Adrenal gland (tissue), 12 donors: ENCODE results near the gene JAZF1. TPM values are rescaled to one million over a fixed set of nuclear protein-coding genes. Genes with fewer than 3 reads are reported as not detected.
A peak's percentile ranks its signal among the peaks of the same experiment; 100 is the strongest.

Experiments used
- DNase-seq, 7 donors: peaks; one replicate each; pipeline ENCODE4 v3.0.0-alpha.2; 2019 to 2020
- H3K27ac ChIP-seq, 5 donors: fragments of 200-600 bp; sonication (generic) in 4 of 5; 1 replicate in 3 of 5; 2 replicates in 2 of 5; pipeline versions ENCODE4 v1.5.1 to v1.8.0; 2016 to 2020; ENCODE audit warnings: mild to moderate bottlenecking in 1 of 5
- H3K27me3 ChIP-seq: fragments of 200-600 bp; 2 replicates; pipeline ENCODE4 v1.8.0; 2021
- H3K36me3 ChIP-seq, 2 donors: fragments of 200-600 bp; replicated peaks in 1 of 2; 1 replicate in 1 of 2; 2 replicates in 1 of 2; pipeline versions ENCODE4 v1.5.1 to v1.8.0; 2018 to 2022
- H3K4me1 ChIP-seq, 2 donors: fragments of 200-600 bp; replicated peaks in 1 of 2; 1 replicate in 1 of 2; 2 replicates in 1 of 2; pipeline versions ENCODE4 v1.5.1 to v1.8.0; 2018 to 2021
- H3K4me3 ChIP-seq, 4 donors: fragments of 200-600 bp; sonication (generic) in 3 of 4; one replicate each; pipeline ENCODE4 v1.5.1; 2016 to 2018
- H3K9me3 ChIP-seq, 3 donors: fragments of 200-600 bp; sonication (generic) in 1 of 3; replicated peaks in 1 of 3; 1 replicate in 2 of 3; 2 replicates in 1 of 3; pipeline versions ENCODE4 v1.5.1 to v1.8.0; 2016 to 2021
- POLR2A ChIP-seq, 2 donors: fragments of 450-650 bp; IDR thresholded peaks; one replicate each; pipeline ENCODE4 v1.6.1; 2017; ENCODE audit warnings: antibody characterized with exemption in 2 of 2, mild to moderate bottlenecking in 2 of 2, moderate library complexity in 1 of 2
- WGBS, 4 donors: extraction: QIAGEN DNeasy Blood & Tissue Kit in 2 of 4; methylation state at CpG; one replicate each; pipeline versions ENCODE4 v1.1.5 to v1.1.7; 2013 to 2017; 5-methylcytosine and 5-hydroxymethylcytosine counted together
- intact Hi-C, 2 donors: fragments of 100-400 bp; cut with DNase I; formaldehyde crosslinking; loops; one replicate each; pipeline versions ENCODE4 v1.14.1 to v1.15.0; 2022 to 2023
- polyA plus RNA-seq, 3 donors: library from polyadenylated mRNA; stranded (reverse); fragments of 200-250 nt in 2 of 3; fragments of 350-450 nt in 1 of 3; fragmentation: Illumina TruSeq in 1 of 3; extraction: RNeasy Lipid Tissue Mini Kit (QIAGEN cat#74804) in 1 of 3; gene quantifications; one replicate each; pipeline ENCODE4 v1.2.3, GENCODE V29; 2013 to 2014
- total RNA-seq, 9 donors: library from RNA; depleted of rRNA in 4 of 9; stranded (reverse); fragments of >200 nt in 4 of 9; fragments of 120-200 nt in 1 of 9; fragmentation: NEBNext Ultra II Directional in 1 of 9; extraction: Animal tissue kit (Norgen Biotek cat#: 25700) in 1 of 9; gene quantifications; one replicate each; pipeline versions ENCODE4 v1.1.0 to v1.2.4, GENCODE V29; 2013 to 2023
- TF ChIP-seq, protein P1 (sequence below), 6 experiments: fragments of 450-650 bp in 4 of 6; fragments of 200-600 bp in 2 of 6; sonication (generic) in 1 of 6; IDR thresholded peaks; 1 replicate in 5 of 6; 2 replicates in 1 of 6; pipeline versions ENCODE4 v1.5.1 to v1.8.0; 2016 to 2021; ENCODE audit warnings: antibody characterized with exemption in 6 of 6, mild to moderate bottlenecking in 2 of 6, moderate library complexity in 1 of 6
- donor health status: healthy with polysubstance abuse.
- donor health status: Bipolar disorder and iron deficiency.
- donor health status: DM: yes; HTN: yes; CAD: no.
- donor health status: DM: no; HTN: no; CAD: no.
- donor health status: DM: no; HTN: no; CAD: no.
- donor health status: DM: yes; HTN: yes; CAD: no.

The JAZF1 gene
- total and polyA plus RNA-seq, 12 donors = 18.5 to 192 (median 96.3) TPM

DNA sequence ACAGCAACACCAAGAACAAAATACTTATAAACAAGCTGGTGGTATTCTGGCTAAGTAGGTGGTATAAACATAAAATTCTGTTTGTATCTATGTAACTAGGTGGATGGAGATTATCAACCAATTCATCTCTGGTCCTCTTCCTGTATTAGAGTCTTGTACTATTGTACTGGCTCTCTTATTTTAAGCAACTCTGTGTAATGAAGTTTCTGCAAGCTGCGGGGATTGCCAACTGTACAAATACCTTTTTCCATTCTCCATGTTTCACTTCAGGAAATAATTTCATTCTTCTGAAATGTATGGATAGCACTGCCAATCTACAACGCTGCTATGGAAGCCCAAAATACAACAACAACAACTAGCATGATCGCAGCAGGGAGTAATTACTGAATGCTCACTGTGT, 44.8 kb downstream of the JAZF1 start:
- Histone ChIP-seq H3K9me3 (no peaks in the 10 kb centered on the region), H3K27ac (peak overlapping the region in 4 of 5 donors; percentile 2 to 76 (median 54)), H3K36me3 (no peaks in the 10 kb centered on the region), H3K4me3 (no peak overlapping the region), H3K4me1 (peaks cover 34 to 44% of the 10 kb centered on the region in 2 donors), H3K27me3 (no peaks in the 10 kb centered on the region)
- no peak for DNase-seq
- intact Hi-C loops = no loop called here
- TF ChIP-seq, protein P1, sequence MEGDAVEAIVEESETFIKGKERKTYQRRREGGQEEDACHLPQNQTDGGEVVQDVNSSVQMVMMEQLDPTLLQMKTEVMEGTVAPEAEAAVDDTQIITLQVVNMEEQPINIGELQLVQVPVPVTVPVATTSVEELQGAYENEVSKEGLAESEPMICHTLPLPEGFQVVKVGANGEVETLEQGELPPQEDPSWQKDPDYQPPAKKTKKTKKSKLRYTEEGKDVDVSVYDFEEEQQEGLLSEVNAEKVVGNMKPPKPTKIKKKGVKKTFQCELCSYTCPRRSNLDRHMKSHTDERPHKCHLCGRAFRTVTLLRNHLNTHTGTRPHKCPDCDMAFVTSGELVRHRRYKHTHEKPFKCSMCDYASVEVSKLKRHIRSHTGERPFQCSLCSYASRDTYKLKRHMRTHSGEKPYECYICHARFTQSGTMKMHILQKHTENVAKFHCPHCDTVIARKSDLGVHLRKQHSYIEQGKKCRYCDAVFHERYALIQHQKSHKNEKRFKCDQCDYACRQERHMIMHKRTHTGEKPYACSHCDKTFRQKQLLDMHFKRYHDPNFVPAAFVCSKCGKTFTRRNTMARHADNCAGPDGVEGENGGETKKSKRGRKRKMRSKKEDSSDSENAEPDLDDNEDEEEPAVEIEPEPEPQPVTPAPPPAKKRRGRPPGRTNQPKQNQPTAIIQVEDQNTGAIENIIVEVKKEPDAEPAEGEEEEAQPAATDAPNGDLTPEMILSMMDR (IDR thresholded peaks at IDR 0.05) = no peak
- TF ChIP-seq POLR2A (IDR thresholded peaks at IDR 0.05) = no peak
- WGBS, 4 donors = 73 to 84% (median 83%) methylated on average over 3 of the region's 3 CpGs

DNA sequence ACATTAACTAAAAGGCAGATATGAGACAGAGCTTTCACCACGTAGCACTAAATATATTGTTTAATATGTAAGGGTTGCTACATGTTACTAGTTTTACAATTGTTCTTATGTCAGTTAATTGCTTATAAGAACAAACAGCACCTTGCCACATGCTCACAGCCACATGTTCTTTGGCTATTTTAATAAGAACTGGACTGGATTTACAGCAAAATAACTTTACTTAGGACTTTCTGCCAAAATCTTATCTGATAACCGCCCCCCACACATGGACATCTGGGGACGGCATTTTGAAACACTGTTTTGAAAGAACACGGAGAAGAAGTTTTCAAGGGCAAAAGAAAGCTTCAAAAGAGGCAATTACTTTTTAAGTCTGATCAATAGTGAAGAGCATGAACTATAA, 45.3 kb downstream of the JAZF1 start:
- Histone ChIP-seq H3K9me3 (no peaks in the 10 kb centered on the region), H3K27ac (peak overlapping the region; percentile 2 to 76 (median 51)), H3K36me3 (no peaks in the 10 kb centered on the region), H3K27me3 (no peaks in the 10 kb centered on the region), H3K4me3 (no peak overlapping the region), H3K4me1 (peaks cover 34 to 44% of the 10 kb centered on the region in 2 donors)
- DNase-seq = peak in 2 of 7 donors; percentile 30 to 31
- intact Hi-C loops = no loop called here
- WGBS, 4 donors = 29 to 40% (median 34%) methylated on average over 4 of the region's 4 CpGs
- TF ChIP-seq, protein P1 (IDR thresholded peaks at IDR 0.05) = no peak
- TF ChIP-seq POLR2A (IDR thresholded peaks at IDR 0.05) = no peak

DNA sequence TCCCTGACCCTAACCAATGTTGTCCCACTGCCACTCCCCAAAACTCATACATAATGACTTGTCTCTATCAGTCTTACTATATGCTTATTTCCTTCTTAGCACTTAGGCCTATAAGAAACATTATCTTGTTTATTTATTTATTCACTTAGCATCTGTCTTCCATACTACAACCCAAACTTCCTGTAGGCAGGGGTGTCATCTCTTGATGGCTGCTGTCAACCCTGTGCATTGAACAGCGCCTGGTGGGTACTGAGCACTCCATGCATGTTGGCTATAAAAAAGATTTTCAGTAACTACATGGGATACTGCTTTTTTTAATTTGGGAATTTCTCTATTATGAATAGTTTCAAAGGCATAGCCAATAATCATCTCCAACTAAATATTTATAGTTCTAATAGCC, 46.7 kb downstream of the JAZF1 start:
- DNase-seq = no peak
- no peak for TF ChIP-seq POLR2A (IDR thresholded peaks at IDR 0.05)
- TF ChIP-seq, protein P1 (IDR thresholded peaks at IDR 0.05) = no peak
- Histone ChIP-seq H3K27ac (peak overlapping the region in 1 of 5 donors; percentile 24), H3K9me3 (no peaks in the 10 kb centered on the region), H3K27me3 (no peaks in the 10 kb centered on the region), H3K4me3 (no peak overlapping the region), H3K4me1 (peaks cover 29 to 45% of the 10 kb centered on the region in 2 donors), H3K36me3 (no peaks in the 10 kb centered on the region)
- 94 to 100% (median 98%) methylated on average over 1 of the region's 1 CpG for WGBS, 4 donors
- intact Hi-C loops = no loop called here

DNA sequence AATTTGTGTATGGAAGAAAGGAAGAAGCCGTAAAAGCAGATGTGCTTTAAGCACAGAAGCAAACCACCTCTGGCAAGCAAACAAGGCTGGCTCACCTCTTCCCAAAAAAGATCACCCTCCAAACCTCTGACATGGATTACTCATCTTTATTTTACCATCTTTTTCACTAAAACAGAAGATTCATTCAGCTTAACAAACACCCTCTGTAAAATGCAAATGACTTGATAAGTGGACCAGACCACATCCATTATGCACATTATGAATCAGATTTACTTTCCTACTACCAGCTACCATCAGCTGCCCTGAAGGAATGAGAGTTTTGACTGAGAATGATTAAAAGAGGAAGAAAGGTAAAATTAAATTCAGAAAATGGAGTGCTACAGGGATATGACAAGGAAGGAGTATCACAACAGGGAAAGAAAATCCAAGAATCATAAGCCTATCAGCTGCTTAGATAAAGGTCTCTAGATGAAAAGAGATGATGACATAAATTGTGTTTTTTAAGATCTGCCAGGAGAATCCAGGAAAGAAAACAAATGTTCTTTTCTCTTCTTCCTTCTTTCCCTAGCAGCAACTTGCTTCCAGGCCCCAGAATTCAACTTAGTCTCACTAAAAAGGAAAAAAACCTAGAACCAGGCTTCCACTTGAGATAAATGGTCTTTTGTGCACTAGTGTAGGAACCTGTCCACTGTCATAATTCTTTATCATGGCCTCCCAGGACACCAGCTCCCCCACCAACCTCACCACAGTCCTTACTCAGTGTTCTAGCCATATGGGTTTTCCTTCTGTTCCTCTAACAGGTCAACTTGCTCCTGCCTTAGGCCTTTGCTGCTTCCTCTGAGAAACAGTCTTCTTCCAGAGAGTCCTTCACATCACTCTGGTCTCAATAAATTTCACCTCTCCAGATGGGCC, 47.4 kb downstream of the JAZF1 start:
- intact Hi-C loops = no loop called here
- 77 to 96% (median 86%) methylated on average over 1 of the region's 1 CpG for WGBS, 4 donors
- H3K27me3 ChIP-seq = no peaks in the 10 kb centered on the region
- DNase-seq = no peak
- peaks cover 29 to 45% of the 10 kb centered on the region in 2 donors for H3K4me1 ChIP-seq
- no peaks in the 10 kb centered on the region for H3K9me3 ChIP-seq
- no peak for TF ChIP-seq POLR2A (IDR thresholded peaks at IDR 0.05)
- TF ChIP-seq, protein P1 (IDR thresholded peaks at IDR 0.05) = no peak
- H3K4me3 ChIP-seq = no peak overlapping the region
- peak overlapping the region in 1 of 5 donors; percentile 24 for H3K27ac ChIP-seq
- H3K36me3 ChIP-seq = no peaks in the 10 kb centered on the region
